Neural cell (in vitro differentiated cells): ENCODE results near the gene ZNF853. TPM values are rescaled to one million over a fixed set of nuclear protein-coding genes. Genes with fewer than 3 reads are reported as not detected.

ENCODE experiments used
- H2AFZ ChIP-seq: fragments of 200-600, 300-800 bp; sonication (generic), shearing (Covaris generic); 2 replicates; pipeline ENCODE4 v1.6.0; 2014; ENCODE audit warnings: low read depth, mild to moderate bottlenecking, antibody characterized with exemption, low read length, moderate library complexity
- H3F3A ChIP-seq: fragments of 200-600 bp; shearing (Covaris generic); 2 replicates; pipeline ENCODE4 v1.6.1; 2016; ENCODE audit warnings: mild to moderate bottlenecking, moderate library complexity, mixed read lengths, antibody characterized with exemption, low read length; ENCODE audit not compliant: insufficient read depth, poor library complexity, severe bottlenecking
- H3K27ac ChIP-seq: fragments of 200-600, 300-800 bp; sonication (generic), shearing (Covaris generic); 2 replicates; pipeline ENCODE4 v1.5.1; 2014; ENCODE audit warnings: mild to moderate bottlenecking, low read length, moderate library complexity
- H3K27me3 ChIP-seq: fragments of 300-800, 200-600 bp; sonication (generic), shearing (Covaris generic); 2 replicates; pipeline ENCODE4 v1.6.0; 2014; ENCODE audit warnings: mild to moderate bottlenecking, low read depth, low read length, moderate library complexity; ENCODE audit not compliant: insufficient read depth
- H3K36me3 ChIP-seq: fragments of 300-800, 200-600 bp; sonication (generic), shearing (Covaris generic); 2 replicates; pipeline ENCODE4 v1.5.1; 2014; ENCODE audit warnings: mild to moderate bottlenecking, antibody characterized with exemption, low read length, moderate library complexity; ENCODE audit not compliant: insufficient read depth
- H3K4me2 ChIP-seq: fragments of 300-800, 200-600 bp; sonication (generic), shearing (Covaris generic); 2 replicates; pipeline ENCODE4 v1.6.0; 2014; ENCODE audit warnings: mild to moderate bottlenecking, low read length
- H3K4me3 ChIP-seq: fragments of 300-800, 200-600 bp; sonication (generic), shearing (Covaris generic); 2 replicates; pipeline ENCODE4 v1.5.1; 2014; ENCODE audit warnings: mild to moderate bottlenecking, low read length, moderate library complexity
- H3K79me2 ChIP-seq: fragments of 200-600 bp; shearing (Covaris generic); replicated peaks from 2 replicates; pipeline ENCODE4 v1.6.0; 2014; ENCODE audit warnings: mild to moderate bottlenecking, low read length, moderate library complexity; ENCODE audit not compliant: insufficient read depth
- H3K9ac ChIP-seq: fragments of 300-800, 200-600 bp; sonication (generic), shearing (Covaris generic); 2 replicates; pipeline ENCODE4 v1.6.1; 2016; ENCODE audit warnings: mild to moderate bottlenecking, low read length, mixed read lengths
- H3K9me2 ChIP-seq: fragments of 200-600 bp; shearing (Covaris generic); 2 replicates; pipeline ENCODE4 v1.6.1; 2016; ENCODE audit warnings: mild to moderate bottlenecking, low read length, mixed read lengths; ENCODE audit not compliant: insufficient read depth
- H3K9me3 ChIP-seq: fragments of 200-600, 300-800 bp; sonication (generic), shearing (Covaris generic); 2 replicates; pipeline ENCODE4 v1.6.1; 2016; ENCODE audit warnings: mild to moderate bottlenecking, mixed run types, low read length, moderate library complexity, mixed read lengths
- H4K20me1 ChIP-seq: fragments of 200-600 bp; shearing (Covaris generic); 2 replicates; pipeline ENCODE4 v1.6.1; 2016; ENCODE audit warnings: mild to moderate bottlenecking, mixed run types; ENCODE audit not compliant: insufficient read depth
- EP300 ChIP-seq: fragments of 450-650 bp; conservative IDR thresholded peaks from 2 replicates; pipeline ENCODE4 v1.6.1; 2014; ENCODE audit warnings: antibody characterized with exemption, mild to moderate bottlenecking, moderate library complexity; ENCODE audit not compliant: poor library complexity, severe bottlenecking
- EZH2 ChIP-seq: fragments of 200-600, 300-800 bp; shearing (Covaris generic), sonication (generic); IDR thresholded peaks from 2 replicates; pipeline ENCODE4 v1.6.1; 2014; ENCODE audit warnings: antibody characterized with exemption, low read length, borderline replicate concordance, mild to moderate bottlenecking; ENCODE audit not compliant: insufficient read depth, poor library complexity, severe bottlenecking
- MXI1 ChIP-seq: fragments of 450-650 bp; conservative IDR thresholded peaks from 2 replicates; pipeline ENCODE4 v1.6.1; 2014; ENCODE audit warnings: antibody characterized with exemption, mild to moderate bottlenecking; ENCODE audit not compliant: poor library complexity, severe bottlenecking
- POLR2AphosphoS5 ChIP-seq: IDR thresholded peaks from 2 replicates; pipeline ENCODE4 v1.6.1; 2012
- RAD21 ChIP-seq: fragments of 450-650 bp; conservative IDR thresholded peaks from 2 replicates; pipeline ENCODE4 v1.6.1; 2014; ENCODE audit warnings: antibody characterized with exemption, mild to moderate bottlenecking, moderate library complexity
- SMC3 ChIP-seq: fragments of 450-650 bp; conservative IDR thresholded peaks from 2 replicates; pipeline ENCODE4 v1.6.1; 2014; ENCODE audit warnings: antibody characterized with exemption, mild to moderate bottlenecking, moderate library complexity; ENCODE audit not compliant: poor library complexity
- TAF1 ChIP-seq: IDR thresholded peaks from 2 replicates; pipeline ENCODE4 v1.6.1; 2012; ENCODE audit warnings: low read depth
- polyA plus RNA-seq: library from polyadenylated mRNA; depleted of rRNA; stranded (reverse); fragments of >200 nt; gene quantifications from 2 replicates; pipeline ENCODE4 v1.2.3, GENCODE V29; 2014
- TF ChIP-seq, protein P1 (sequence below): fragments of 450-650 bp; IDR thresholded peaks from 2 replicates; pipeline ENCODE4 v1.5.1; 2014; ENCODE audit warnings: antibody characterized with exemption, mild to moderate bottlenecking, moderate library complexity; ENCODE audit not compliant: poor library complexity, severe bottlenecking
- TF ChIP-seq, protein P2 (sequence below): IDR thresholded peaks from 2 replicates; pipeline ENCODE4 v1.6.1; 2012; ENCODE audit warnings: borderline replicate concordance

The ZNF853 gene
- polyA plus RNA-seq, 1 donor from 2014 or later, result 8.7 TPM

DNA sequence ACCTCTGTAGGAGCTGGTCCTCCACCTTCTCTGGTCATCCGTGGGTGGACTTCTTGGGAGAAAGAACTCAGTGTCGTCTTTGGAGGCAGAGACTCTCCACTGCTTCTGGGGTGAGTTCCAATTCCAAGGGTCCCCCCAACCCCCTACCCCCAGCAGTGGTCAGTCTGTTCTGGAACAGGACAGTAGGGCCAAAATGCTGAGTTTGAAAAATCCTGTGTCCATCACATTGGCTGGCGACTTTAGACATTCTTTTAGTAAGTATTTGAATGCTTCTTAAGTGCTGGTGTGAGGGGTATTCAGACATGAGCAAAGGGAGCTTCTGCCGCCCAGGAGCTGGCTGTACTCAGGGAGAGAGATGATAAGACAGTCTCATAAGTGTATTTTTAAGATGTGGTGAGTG, 23.6 kb downstream of the ZNF853 start:
- TF ChIP-seq, protein P1, sequence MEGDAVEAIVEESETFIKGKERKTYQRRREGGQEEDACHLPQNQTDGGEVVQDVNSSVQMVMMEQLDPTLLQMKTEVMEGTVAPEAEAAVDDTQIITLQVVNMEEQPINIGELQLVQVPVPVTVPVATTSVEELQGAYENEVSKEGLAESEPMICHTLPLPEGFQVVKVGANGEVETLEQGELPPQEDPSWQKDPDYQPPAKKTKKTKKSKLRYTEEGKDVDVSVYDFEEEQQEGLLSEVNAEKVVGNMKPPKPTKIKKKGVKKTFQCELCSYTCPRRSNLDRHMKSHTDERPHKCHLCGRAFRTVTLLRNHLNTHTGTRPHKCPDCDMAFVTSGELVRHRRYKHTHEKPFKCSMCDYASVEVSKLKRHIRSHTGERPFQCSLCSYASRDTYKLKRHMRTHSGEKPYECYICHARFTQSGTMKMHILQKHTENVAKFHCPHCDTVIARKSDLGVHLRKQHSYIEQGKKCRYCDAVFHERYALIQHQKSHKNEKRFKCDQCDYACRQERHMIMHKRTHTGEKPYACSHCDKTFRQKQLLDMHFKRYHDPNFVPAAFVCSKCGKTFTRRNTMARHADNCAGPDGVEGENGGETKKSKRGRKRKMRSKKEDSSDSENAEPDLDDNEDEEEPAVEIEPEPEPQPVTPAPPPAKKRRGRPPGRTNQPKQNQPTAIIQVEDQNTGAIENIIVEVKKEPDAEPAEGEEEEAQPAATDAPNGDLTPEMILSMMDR, result no peak
- TF ChIP-seq, protein P2, sequence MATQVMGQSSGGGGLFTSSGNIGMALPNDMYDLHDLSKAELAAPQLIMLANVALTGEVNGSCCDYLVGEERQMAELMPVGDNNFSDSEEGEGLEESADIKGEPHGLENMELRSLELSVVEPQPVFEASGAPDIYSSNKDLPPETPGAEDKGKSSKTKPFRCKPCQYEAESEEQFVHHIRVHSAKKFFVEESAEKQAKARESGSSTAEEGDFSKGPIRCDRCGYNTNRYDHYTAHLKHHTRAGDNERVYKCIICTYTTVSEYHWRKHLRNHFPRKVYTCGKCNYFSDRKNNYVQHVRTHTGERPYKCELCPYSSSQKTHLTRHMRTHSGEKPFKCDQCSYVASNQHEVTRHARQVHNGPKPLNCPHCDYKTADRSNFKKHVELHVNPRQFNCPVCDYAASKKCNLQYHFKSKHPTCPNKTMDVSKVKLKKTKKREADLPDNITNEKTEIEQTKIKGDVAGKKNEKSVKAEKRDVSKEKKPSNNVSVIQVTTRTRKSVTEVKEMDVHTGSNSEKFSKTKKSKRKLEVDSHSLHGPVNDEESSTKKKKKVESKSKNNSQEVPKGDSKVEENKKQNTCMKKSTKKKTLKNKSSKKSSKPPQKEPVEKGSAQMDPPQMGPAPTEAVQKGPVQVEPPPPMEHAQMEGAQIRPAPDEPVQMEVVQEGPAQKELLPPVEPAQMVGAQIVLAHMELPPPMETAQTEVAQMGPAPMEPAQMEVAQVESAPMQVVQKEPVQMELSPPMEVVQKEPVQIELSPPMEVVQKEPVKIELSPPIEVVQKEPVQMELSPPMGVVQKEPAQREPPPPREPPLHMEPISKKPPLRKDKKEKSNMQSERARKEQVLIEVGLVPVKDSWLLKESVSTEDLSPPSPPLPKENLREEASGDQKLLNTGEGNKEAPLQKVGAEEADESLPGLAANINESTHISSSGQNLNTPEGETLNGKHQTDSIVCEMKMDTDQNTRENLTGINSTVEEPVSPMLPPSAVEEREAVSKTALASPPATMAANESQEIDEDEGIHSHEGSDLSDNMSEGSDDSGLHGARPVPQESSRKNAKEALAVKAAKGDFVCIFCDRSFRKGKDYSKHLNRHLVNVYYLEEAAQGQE, result no peak
- no peak for TF ChIP-seq RAD21
- TF ChIP-seq POLR2AphosphoS5, result no peak
- no peak for TF ChIP-seq MXI1
- TF ChIP-seq EP300, result no peak
- TF ChIP-seq TAF1, result no peak
- TF ChIP-seq EZH2, result no peak
- TF ChIP-seq SMC3, result no peak
- H3K4me3 ChIP-seq, result peak overlapping the region; percentile 91

DNA sequence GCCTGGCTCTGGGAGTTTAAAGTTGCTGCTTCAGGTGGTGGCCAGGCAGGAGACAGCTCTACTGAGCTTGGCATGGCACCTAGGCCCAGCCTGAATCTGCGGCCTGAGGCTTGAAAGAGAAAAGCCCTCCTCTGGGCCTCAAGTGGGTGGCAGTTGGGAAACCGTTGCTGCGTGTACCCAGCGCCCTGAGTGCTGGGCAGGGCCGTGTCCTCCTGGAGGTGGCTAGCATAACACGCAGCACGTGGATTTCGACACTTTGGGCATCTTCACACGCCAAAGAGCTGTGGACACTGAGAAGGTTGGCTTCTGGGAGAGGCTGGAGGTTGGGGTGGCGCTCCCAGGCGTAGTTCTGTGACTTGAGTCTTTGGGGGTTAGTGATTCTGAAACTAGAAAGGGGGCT, 24.2 kb downstream of the ZNF853 start:
- no peaks in the 10 kb centered on the region for H3K36me3 ChIP-seq

More for the DNA sequence above, 23.6 kb downstream of the ZNF853 start:
- Histone ChIP-seq H3F3A (no peaks in the 10 kb centered on the region), H3K27ac (no peak overlapping the region), H3K9ac (no peak overlapping the region), H4K20me1 (no peaks in the 10 kb centered on the region), H3K27me3 (no peaks in the 10 kb centered on the region), H2AFZ (no peak overlapping the region), H3K4me2 (no peak overlapping the region), H3K9me3 (no peaks in the 10 kb centered on the region), H3K79me2 (peaks cover 31% of the 10 kb centered on the region), H3K9me2 (no peaks in the 10 kb centered on the region), H3K36me3 (no peaks in the 10 kb centered on the region)

More for the DNA sequence above, 24.2 kb downstream of the ZNF853 start:
- Histone ChIP-seq H4K20me1 (no peaks in the 10 kb centered on the region), H3K79me2 (peaks cover 31% of the 10 kb centered on the region), H3K9me3 (no peaks in the 10 kb centered on the region), H3K9me2 (no peaks in the 10 kb centered on the region), H3K27ac (no peak overlapping the region), H2AFZ (no peak overlapping the region), H3F3A (no peaks in the 10 kb centered on the region), H3K4me2 (no peak overlapping the region), H3K9ac (no peak overlapping the region), H3K27me3 (no peaks in the 10 kb centered on the region), H3K4me3 (peak overlapping the region; percentile 91)
- TF ChIP-seq MXI1 (no peak), TAF1 (no peak), RAD21 (no peak), EP300 (no peak)
- TF ChIP-seq, protein P1, result no peak
